BLaER1 treated with 17β-estradiol and CSF1 and Interleukin-3, amounts not matched to agents 10 nM and 100 nM (cell line): ENCODE data around the gene SYNGAP1.
"Not testable (repeated sequence)": the region's sequence is repeated elsewhere in the genome, so short reads cannot be mapped to it uniquely, and the experiment has no call there.

Source experiments
- H3K27ac ChIP-seq, 11 experiments: shearing (Covaris generic); formaldehyde crosslinking; 2 replicates each; pipeline ENCODE4 v1.8.1; 2022
- H3K27me3 ChIP-seq, 11 experiments: shearing (Covaris generic); formaldehyde crosslinking; 2 replicates each; pipeline ENCODE4 v1.8.1; 2022
- H3K36me3 ChIP-seq, 11 experiments: shearing (Covaris generic); formaldehyde crosslinking; 2 replicates each; pipeline ENCODE4 v1.8.1; 2022
- H3K4me1 ChIP-seq, 10 experiments: shearing (Covaris generic); formaldehyde crosslinking; 2 replicates each; pipeline ENCODE4 v1.8.1; 2022
- H3K4me2 ChIP-seq, 11 experiments: shearing (Covaris generic); formaldehyde crosslinking; 2 replicates each; pipeline ENCODE4 v1.8.1; 2022
- H3K4me3 ChIP-seq, 10 experiments: shearing (Covaris generic); formaldehyde crosslinking; 2 replicates each; pipeline ENCODE4 v1.8.1; 2022
- H3K9ac ChIP-seq, 11 experiments: shearing (Covaris generic); formaldehyde crosslinking; 2 replicates each; pipeline ENCODE4 v1.8.1; 2022
- H3K9me3 ChIP-seq, 11 experiments: shearing (Covaris generic); formaldehyde crosslinking; replicated peaks in 1 of 11; 2 replicates each; pipeline ENCODE4 v1.8.1; 2022
- H4K20me1 ChIP-seq, 11 experiments: shearing (Covaris generic); formaldehyde crosslinking; 2 replicates each; pipeline ENCODE4 v1.8.1; 2022
- Cebpa-rat ChIP-seq, 11 experiments: shearing (Covaris generic); IDR thresholded peaks; 2 replicates each; pipeline ENCODE4 v1.8.1; 2022

The SYNGAP1 gene

GRCh38 chr6:33419580-33420490 is at the start of gene SYNGAP1:
Gene SYNGAP1 (plus strand): TSS chr6:33420065. CDS start chr6:33420265, 200 bp downstream.
- Histone ChIP-seq H4K20me1 (peaks cover 6 to 27% (median 13%) of the 10 kb centered on the region in 11 experiments; a peak in 10 of 22 replicates), H3K27me3 (peaks cover 0 to 15% (median 0%) of the 10 kb centered on the region in 11 experiments; a peak in 2 of 22 replicates), H3K36me3 (peaks cover 14 to 21% (median 18%) of the 10 kb centered on the region in 11 experiments; a peak in 20 of 22 replicates), H3K9me3 (no peaks in the 10 kb centered on the region), H3K4me1 (peaks cover 51 to 63% (median 58%) of the 10 kb centered on the region in 10 experiments), H3K4me3 (peak within 1 kb of the TSS in 9 of 10 experiments; percentile 36 to 80 (median 51); a peak in 15 of 20 replicates), H3K9ac (peak within 1 kb of the TSS; percentile 54 to 78 (median 74); a peak in 20 of 22 replicates), H3K27ac (peak within 1 kb of the TSS; percentile 78 to 89 (median 86)), H3K4me2 (peak within 1 kb of the TSS; percentile 76 to 98 (median 88))
- no peak for TF ChIP-seq Cebpa-rat (IDR thresholded peaks at IDR 0.05)

- not testable (repeated sequence) for H3K27me3 ChIP-seq, H3K4me3 ChIP-seq, H3K36me3 ChIP-seq, H3K9ac ChIP-seq, H3K9me3 ChIP-seq, H4K20me1 ChIP-seq, H3K27ac ChIP-seq
- H3K4me1 ChIP-seq: peaks cover 0 to 50% (median 30%) of the 10 kb centered on the region in 10 experiments; a peak in 14 of 20 replicates
- peak overlapping the region in 2 of 11 experiments; percentile 69; a peak in 3 of 22 replicates for H3K4me2 ChIP-seq
Observed at GRCh38 chr6:33371901-33372300, 48.0 kb upstream of the SYNGAP1 start.

- Histone ChIP-seq H3K27me3 (no peaks in the 10 kb centered on the region), H3K36me3 (no peaks in the 10 kb centered on the region), H3K4me1 (peaks cover 0 to 55% (median 30%) of the 10 kb centered on the region in 10 experiments; a peak in 14 of 20 replicates), H3K4me2 (peak overlapping the region in 7 of 11 experiments; percentile 5 to 69 (median 31); a peak in 9 of 22 replicates), H3K9ac (peak overlapping the region in 1 of 11 experiments; percentile 6; a peak in 1 of 22 replicates), H3K9me3 (no peaks in the 10 kb centered on the region), H3K4me3 (no peak overlapping the region), H4K20me1 (no peaks in the 10 kb centered on the region), H3K27ac (no peak overlapping the region)
- TF ChIP-seq Cebpa-rat (IDR thresholded peaks at IDR 0.05): no peak
Observed at GRCh38 chr6:33372526-33373123, 47.2 kb upstream of the SYNGAP1 start.

GRCh38 chr6:33373960-33374910 is 45.6 kb upstream of the SYNGAP1 start:
- Histone ChIP-seq H3K4me2 (peak overlapping the region in 8 of 11 experiments; percentile 10 to 69 (median 62); a peak in 13 of 22 replicates), H3K27me3 (no peaks in the 10 kb centered on the region), H4K20me1 (no peaks in the 10 kb centered on the region), H3K4me1 (peaks cover 0 to 55% (median 30%) of the 10 kb centered on the region in 10 experiments; a peak in 14 of 20 replicates), H3K4me3 (no peak overlapping the region), H3K27ac (peak overlapping the region in 3 of 11 experiments; percentile 65 to 73 (median 66); a peak in 5 of 22 replicates), H3K36me3 (no peaks in the 10 kb centered on the region), H3K9ac (peak overlapping the region in 2 of 11 experiments; percentile 43 to 50; a peak in 3 of 22 replicates), H3K9me3 (no peaks in the 10 kb centered on the region)
- TF ChIP-seq Cebpa-rat (IDR thresholded peaks at IDR 0.05): no peak

- Histone ChIP-seq H3K27me3 (no peaks in the 10 kb centered on the region), H3K9me3 (no peaks in the 10 kb centered on the region), H3K4me2 (peak overlapping the region in 8 of 11 experiments; percentile 10 to 69 (median 62); a peak in 14 of 22 replicates), H3K36me3 (no peaks in the 10 kb centered on the region), H3K9ac (peak overlapping the region in 4 of 11 experiments; percentile 26 to 50 (median 38); a peak in 4 of 22 replicates), H3K4me1 (peaks cover 0 to 55% (median 30%) of the 10 kb centered on the region in 10 experiments; a peak in 14 of 20 replicates), H3K27ac (peak overlapping the region in 7 of 11 experiments; percentile 13 to 73 (median 27); a peak in 9 of 22 replicates), H4K20me1 (no peaks in the 10 kb centered on the region), H3K4me3 (no peak overlapping the region)
- peak in 7 of 11 experiments; percentile 16 to 71 (median 57); a peak in 9 of 22 replicates for TF ChIP-seq Cebpa-rat (IDR thresholded peaks at IDR 0.05)
Observed at GRCh38 chr6:33375143-33375671, 44.7 kb upstream of the SYNGAP1 start.

- Histone ChIP-seq H3K4me2 (no peak overlapping the region), H3K4me3 (no peak overlapping the region), H3K27me3 (no peaks in the 10 kb centered on the region), H3K9ac (no peak overlapping the region), H4K20me1 (no peaks in the 10 kb centered on the region), H3K36me3 (no peaks in the 10 kb centered on the region), H3K27ac (0 out of 22 replicates have a peak overlapping the region, but pooled peaks of 1 of the 11 experiments have one; percentile 11), H3K4me1 (peaks cover 0 to 52% (median 29%) of the 10 kb centered on the region in 10 experiments; a peak in 14 of 20 replicates), H3K9me3 (no peaks in the 10 kb centered on the region)
- no peak for TF ChIP-seq Cebpa-rat (IDR thresholded peaks at IDR 0.05)
Observed at GRCh38 chr6:33377171-33377570, 42.7 kb upstream of the SYNGAP1 start.

- not testable (repeated sequence) for H3K27me3 ChIP-seq, H3K9me3 ChIP-seq, H3K27ac ChIP-seq, H3K9ac ChIP-seq, H3K4me2 ChIP-seq, H3K4me3 ChIP-seq, H3K36me3 ChIP-seq, H4K20me1 ChIP-seq
- H3K4me1 ChIP-seq: peaks cover 0 to 32% (median 21%) of the 10 kb centered on the region in 10 experiments; a peak in 14 of 20 replicates
Observed at GRCh38 chr6:33379184-33379583, 40.7 kb upstream of the SYNGAP1 start.
